Measurements from ENCODE around the gene INPP5E. TPM values are rescaled to one million over a fixed set of nuclear protein-coding genes. Genes with fewer than 3 reads are reported as not detected.

INPP5E gene
- total RNA-seq, 1 experiment from 2014 or later, result 10.7 TPM

- Histone ChIP-seq H3K27ac (ENCODE audit: low read length) (no peak overlapping the region), H3K4me3 (ENCODE audit: low read length) (peak overlapping the region; percentile 93), H3K36me3 (ENCODE audit: low read depth, low read length) (peaks cover 28% of the 10 kb centered on the region), H2AFZ (ENCODE audit: low read length) (no peak overlapping the region), H3K27me3 (ENCODE audit: low read length) (no peaks in the 10 kb centered on the region), H4K20me1 (ENCODE audit: low read length) (peaks cover 10% of the 10 kb centered on the region; the same call in 1 of the 2 replicates), H3K9me2 (replicated peaks; ENCODE audit: low read length) (no peaks in the 10 kb centered on the region), H3K9me3 (ENCODE audit: low read length) (no peaks in the 10 kb centered on the region), H3K4me2 (ENCODE audit: low read length) (peak overlapping the region; percentile 86), H3K4me1 (ENCODE audit: insufficient read depth, low read length) (peaks cover 18% of the 10 kb centered on the region; the same call in 1 of the 2 replicates), H3F3A (ENCODE audit: low read length, unreplicated experiment) (no peaks in the 10 kb centered on the region), H3K79me2 (ENCODE audit: low read length) (peaks cover 44% of the 10 kb centered on the region), H3K9ac (ENCODE audit: low read length) (peak overlapping the region; percentile 95)
- intact Hi-C loops (cut with micrococcal nuclease), result no loop called here
- ChIA-PET CTCF (no interaction called here), POLR2A (ENCODE audit: unreplicated experiment) (interaction anchor here (0.6 kb wide), 1 partner anchor 131 kb away, joined by 4 read pairs; no protein-coding TSS in a partner anchor)
- BruUV-seq (replicated peaks), result no TSS peak
- TF ChIP-seq EZH2 (IDR thresholded peaks at IDR 0.05; ENCODE audit: low read length, unreplicated experiment) (no peak), EZH2phosphoT487 (IDR thresholded peaks at IDR 0.05; ENCODE audit: borderline replicate concordance, low read length) (no peak)
- TF ChIP-seq, protein P1, sequence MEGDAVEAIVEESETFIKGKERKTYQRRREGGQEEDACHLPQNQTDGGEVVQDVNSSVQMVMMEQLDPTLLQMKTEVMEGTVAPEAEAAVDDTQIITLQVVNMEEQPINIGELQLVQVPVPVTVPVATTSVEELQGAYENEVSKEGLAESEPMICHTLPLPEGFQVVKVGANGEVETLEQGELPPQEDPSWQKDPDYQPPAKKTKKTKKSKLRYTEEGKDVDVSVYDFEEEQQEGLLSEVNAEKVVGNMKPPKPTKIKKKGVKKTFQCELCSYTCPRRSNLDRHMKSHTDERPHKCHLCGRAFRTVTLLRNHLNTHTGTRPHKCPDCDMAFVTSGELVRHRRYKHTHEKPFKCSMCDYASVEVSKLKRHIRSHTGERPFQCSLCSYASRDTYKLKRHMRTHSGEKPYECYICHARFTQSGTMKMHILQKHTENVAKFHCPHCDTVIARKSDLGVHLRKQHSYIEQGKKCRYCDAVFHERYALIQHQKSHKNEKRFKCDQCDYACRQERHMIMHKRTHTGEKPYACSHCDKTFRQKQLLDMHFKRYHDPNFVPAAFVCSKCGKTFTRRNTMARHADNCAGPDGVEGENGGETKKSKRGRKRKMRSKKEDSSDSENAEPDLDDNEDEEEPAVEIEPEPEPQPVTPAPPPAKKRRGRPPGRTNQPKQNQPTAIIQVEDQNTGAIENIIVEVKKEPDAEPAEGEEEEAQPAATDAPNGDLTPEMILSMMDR (conservative IDR thresholded peaks at IDR 0.05; ENCODE audit: low read depth, low read length), result no peak
- ATAC-seq, result no peak
- no peak for DNase-seq
Measured at GRCh38 chr9:136411378-136411777, 28.3 kb downstream of the INPP5E start.

DNA sequence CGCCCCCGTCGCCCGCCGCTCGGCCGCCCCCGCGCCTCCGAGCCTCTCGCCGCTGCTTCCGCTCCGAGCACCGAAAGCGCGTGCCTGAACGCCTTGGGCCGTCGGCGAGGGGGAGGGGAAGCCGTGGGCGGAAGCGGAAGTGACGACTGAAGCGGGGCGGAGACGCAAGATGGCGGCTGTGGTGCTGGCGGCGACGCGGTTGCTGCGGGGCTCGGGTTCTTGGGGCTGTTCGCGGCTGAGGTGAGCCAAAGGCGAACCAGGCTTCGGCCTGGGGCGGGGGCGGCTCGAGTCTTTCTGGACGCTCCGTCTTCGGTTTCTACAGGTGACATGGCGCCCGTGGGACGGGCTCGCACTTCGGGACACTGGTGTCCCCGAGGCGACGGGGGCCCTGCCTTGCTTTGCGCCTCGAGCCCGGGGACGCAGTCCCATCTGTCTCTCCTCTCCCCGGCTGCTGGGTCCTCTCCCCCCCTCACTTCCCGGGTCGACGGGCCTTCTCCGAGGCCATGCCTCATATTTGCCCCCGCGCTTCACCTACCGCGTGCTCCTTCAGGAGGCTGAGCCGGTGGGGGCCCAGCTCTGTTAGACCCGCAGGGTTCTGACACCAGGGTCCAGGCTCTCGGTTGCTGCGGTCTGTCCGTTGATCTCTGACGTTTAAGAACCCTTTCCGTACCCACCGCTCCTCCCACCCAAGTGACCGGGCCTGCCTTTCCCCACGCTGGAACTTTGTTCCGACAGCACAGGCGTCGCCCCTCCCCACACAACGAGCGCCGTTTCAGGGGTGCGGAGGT is 29.0 kb downstream of the INPP5E start, which contains the start of the genes ENTR1 and PMPCA:
TSS of gene ENTR1 (minus strand) at position 115 of the 788 bp plus-strand sequence. CDS start 217 bp downstream, outside the sequence.
TSS of gene PMPCA (plus strand) at position 159 of the 788 bp plus-strand sequence. CDS start at position 170, 11 bp downstream.
- Histone ChIP-seq H3K9me2 (replicated peaks; ENCODE audit: low read length) (no peaks in the 10 kb centered on the region), H3K36me3 (ENCODE audit: low read depth, low read length) (peaks cover 25% of the 10 kb centered on the region), H3F3A (ENCODE audit: low read length, unreplicated experiment) (no peaks in the 10 kb centered on the region), H2AFZ (ENCODE audit: low read length) (peak within 1 kb of the TSS; percentile 59; the same call in 1 of the 2 replicates), H3K4me3 (ENCODE audit: low read length) (peak within 1 kb of the TSS; percentile 93), H3K4me2 (ENCODE audit: low read length) (peak within 1 kb of the TSS; percentile 97), H3K27me3 (ENCODE audit: low read length) (no peaks in the 10 kb centered on the region), H3K9ac (ENCODE audit: low read length) (peak within 1 kb of the TSS; percentile 95), H3K4me1 (ENCODE audit: insufficient read depth, low read length) (peaks cover 18% of the 10 kb centered on the region; the same call in 1 of the 2 replicates), H3K27ac (ENCODE audit: low read length) (peak within 1 kb of the TSS; percentile 41), H3K79me2 (ENCODE audit: low read length) (peaks cover 44% of the 10 kb centered on the region), H4K20me1 (ENCODE audit: low read length) (peaks cover 10% of the 10 kb centered on the region; the same call in 1 of the 2 replicates), H3K9me3 (ENCODE audit: low read length) (no peaks in the 10 kb centered on the region)
- ChIA-PET CTCF (no interaction called here), POLR2A (ENCODE audit: unreplicated experiment) (interaction anchor here (0.6 kb wide), 1 partner anchor 48 kb away, joined by 3 read pairs; no protein-coding TSS in a partner anchor)
- peak; percentile 83 for ATAC-seq
- intact Hi-C loops (cut with micrococcal nuclease), result no loop called here
- peak; percentile 86 for DNase-seq
- no peak for TF ChIP-seq EZH2 (IDR thresholded peaks at IDR 0.05; ENCODE audit: low read length, unreplicated experiment)
- TF ChIP-seq, protein P1 (conservative IDR thresholded peaks at IDR 0.05; ENCODE audit: low read depth, low read length), result no peak
- TF ChIP-seq EZH2phosphoT487 (IDR thresholded peaks at IDR 0.05; ENCODE audit: borderline replicate concordance, low read length), result no peak
- TSS peak; percentile 58 for BruUV-seq (replicated peaks)

Data from PC-3 (cell line).